Measurements from ENCODE around the gene DPYD.

DNA sequence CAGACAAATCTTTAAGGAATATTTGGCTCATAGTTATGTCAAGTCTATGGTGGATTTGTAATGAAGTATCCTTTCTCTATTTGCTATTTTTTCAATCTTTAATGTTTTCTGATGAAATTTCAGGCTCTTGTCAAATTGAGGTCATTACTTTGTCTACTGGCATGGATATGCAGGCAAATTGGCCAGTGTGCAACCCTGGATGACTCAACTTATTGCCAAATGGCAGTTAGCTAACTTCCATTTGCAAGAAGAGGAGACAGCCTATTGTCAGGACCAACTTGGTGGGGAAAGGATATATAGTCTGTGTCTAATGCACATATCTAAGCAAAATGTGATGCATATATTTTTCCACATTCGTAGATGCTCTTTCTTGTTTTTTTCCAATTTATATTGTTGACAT lies 668.8 kb downstream of the DPYD start:
- TF ChIP-seq POLR2AphosphoS5 (IDR thresholded peaks at IDR 0.05; ENCODE audit: low read depth, low read length): no peak
- no peak for TF ChIP-seq POLR2A (IDR thresholded peaks at IDR 0.05; ENCODE audit: low read depth, low read length)
- TF ChIP-seq SPI1 (IDR thresholded peaks at IDR 0.05; ENCODE audit: low read depth, low read length): no peak
- TF ChIP-seq TAF1 (IDR thresholded peaks at IDR 0.05; ENCODE audit: low read depth, low read length): no peak
